NCI-H345 treated with DMSO at 0.1 percent for 48 hours (cell line): Measurements from ENCODE around the gene IRX4.

Source experiments
- DNase-seq: peaks from one replicate; lab custom pipeline; 2025; ENCODE audit not compliant: unreplicated experiment; lab: John Stamatoyannopoulos, UW

IRX4 gene

GRCh38 chr5:1892685-1893445 lies 10.1 kb upstream of the IRX4 start:
- DNase-seq, result no peak

DNA sequence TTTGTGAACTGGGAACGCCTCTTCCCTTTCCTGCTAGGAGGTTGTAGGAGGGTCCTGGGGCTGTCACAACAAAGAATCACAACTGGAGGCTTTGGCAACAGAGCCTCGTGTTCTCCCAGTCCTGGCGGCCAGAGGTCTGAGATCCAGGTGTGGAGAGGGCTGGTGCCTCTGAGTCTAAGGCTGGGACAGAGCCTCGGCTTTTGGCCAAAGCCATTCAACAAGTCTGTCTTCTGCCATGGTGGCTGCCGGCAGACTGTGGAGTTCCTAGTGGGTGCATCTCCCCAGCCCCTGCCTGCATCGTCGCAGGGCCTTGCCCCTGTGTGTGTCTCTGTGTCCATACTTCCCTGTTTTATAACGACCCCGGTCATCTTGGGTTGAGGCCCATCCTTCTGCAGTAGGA lies 9.5 kb upstream of the IRX4 start:
- no peak for DNase-seq

DNA sequence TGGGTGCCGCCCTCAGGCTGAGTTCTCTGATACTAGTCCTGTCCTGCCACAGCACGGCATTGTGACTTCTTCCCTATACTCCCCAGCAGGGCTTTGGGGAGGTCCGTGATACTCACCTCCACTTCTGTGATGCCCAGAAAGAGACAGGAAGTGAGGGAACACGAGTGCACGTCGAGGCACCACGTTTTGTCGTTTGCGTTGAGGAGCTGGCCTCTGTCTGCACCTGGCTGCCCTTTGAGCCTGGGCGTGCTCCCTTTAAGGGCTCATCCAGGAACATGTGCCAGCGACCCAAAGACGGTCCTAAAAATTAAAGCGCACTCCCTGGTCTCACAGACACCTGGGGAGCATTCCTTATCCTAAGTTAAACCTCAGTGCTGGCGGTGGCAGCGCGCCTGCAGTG lies 8.7 kb upstream of the IRX4 start:
- DNase-seq, result no peak

GRCh38 chr5:1890296-1890695 lies 7.6 kb upstream of the IRX4 start:
- DNase-seq, result no peak

- no peak for DNase-seq
Measured at GRCh38 chr5:1889321-1890065, 6.8 kb upstream of the IRX4 start.

DNA sequence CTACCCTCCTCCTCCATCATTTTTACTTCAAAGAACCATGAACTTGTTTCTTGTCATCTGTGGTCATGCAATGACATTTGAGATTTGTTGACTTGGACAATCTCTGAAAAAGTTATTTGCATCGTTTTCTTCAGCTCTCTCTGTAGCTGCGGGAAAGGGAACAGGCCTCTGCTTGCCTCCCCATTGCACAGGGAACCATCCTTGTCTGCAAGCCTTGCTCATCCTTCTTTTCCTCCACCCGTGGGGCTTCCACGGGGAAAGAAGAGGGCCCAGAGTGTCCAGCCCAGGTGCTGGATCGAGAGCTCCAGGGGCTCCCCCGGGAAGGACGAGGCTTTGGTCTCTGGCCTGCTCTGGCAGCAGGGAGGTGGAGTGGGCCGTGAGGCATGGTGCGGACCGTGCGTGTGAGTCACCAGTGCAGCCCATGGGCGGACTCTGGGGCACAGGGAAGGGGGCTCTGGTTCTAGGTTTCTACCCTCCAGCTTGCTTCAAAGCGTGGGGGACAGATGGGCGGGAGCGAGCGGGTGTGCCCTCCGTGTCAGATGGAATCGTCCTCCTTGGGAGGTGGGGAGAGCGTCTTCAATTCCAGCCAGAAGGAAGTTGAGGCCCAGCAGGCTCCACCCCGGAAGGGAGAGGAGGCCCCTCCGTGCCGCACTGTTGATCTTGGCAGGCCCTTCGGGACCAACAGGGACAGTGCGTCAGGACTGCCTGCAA lies 6.0 kb upstream of the IRX4 start:
- DNase-seq, result no peak

GRCh38 chr5:1887588-1888360 lies 5.0 kb upstream of the IRX4 start:
- DNase-seq, result no peak

DNA sequence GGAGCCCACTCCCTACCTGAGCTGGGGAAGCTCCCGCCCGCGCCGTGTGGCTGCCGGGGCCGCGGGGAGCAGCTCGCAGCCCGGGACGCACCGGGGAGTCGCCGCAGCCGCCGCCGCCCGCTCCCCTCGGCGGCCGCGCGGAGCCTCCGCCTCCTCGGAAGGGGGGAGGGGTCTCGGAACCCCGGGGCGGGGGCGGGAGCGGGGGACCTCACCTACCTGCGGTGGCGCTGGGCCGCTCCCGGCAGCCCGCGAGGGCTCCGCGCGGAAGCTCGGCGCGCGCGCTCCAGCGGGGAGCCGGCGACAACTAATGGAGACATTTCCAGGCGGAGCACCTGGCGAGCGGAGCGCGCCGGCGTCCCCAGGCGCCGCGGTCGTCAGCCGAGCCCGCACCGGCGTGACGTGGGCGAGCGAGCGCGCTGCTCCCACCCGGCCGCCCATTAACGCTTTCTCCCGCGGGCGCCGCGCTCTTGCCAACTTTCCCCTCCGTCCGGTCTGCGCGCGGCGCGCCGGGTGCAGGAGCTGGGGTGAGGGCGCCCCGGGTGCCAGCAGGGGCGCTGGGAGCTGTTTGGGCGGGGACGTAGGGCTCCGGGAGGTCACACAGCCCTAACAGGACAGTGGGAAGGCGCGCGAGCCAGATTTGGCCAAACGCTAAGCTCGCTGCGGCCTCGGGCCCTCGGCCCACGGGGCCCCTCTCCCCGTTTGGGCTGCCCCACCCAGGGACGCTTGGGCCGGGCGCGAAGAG lies 4.3 kb upstream of the IRX4 start:
- DNase-seq, result no peak

DNA sequence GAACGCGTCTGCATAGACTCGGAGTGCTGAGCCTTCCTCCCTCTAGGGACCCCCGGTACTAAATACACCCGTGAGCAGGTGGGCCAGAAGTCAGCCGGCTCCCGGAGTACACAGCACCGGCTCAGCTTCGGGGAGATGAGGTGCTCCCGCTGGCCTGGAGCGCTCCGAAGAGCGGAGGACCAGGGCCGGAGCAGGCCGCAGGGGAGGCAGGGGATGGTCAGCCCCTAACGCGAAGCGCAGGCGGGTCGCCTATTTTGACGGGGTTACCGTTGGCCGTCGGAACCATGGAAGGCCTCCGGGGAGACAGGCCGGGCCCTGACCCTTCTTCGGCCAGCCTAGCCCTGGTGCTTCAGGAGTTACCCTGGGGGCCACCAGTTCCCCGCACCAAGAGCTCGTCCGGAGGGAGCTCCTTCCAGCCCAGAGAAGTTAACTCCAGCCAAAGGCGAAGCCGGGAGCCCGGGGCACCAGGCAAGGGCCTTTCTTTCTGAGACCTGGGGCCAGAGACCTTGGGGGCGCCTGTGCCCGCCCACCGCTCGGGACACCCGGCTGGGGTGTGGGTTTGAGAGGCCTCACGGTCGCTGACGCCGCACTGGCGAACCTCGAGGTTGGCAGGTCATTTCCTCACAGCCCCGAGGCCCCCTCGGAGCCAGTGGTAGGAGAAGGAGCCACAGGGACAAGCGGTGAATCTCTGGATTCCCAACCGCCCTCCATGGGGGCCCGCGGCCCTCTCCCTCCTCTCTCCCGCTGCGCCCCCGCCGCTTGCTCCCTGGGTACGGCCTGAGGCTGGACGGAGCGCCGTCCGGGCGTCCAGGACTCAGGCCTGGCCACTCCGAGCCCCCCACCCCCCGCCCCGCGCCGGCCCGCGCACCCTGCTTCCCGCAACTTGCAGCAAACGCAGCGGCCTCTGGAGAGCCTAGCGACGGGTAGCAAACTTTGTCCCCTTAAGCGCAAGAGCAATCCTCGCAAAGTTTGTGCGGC lies 3.4 kb upstream of the IRX4 start:
- no peak for DNase-seq

DNA sequence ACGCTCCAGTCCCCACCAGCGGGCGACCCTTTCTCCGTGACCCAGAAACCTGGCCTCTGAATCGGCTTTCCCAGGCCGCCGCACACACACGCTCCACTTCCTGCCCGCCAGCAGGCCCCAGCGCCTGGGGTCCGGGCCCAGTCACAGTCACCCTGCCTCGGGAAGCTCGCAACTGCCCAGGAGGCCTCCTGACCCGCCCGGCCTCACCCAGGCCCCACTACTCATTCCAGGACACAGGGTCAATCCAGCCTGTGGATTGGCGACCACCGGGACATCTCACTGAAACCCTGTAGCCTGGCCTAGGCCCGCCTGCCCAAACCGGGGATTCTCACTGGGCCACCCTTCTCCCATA lies 2.7 kb upstream of the IRX4 start:
- no peak for DNase-seq

DNA sequence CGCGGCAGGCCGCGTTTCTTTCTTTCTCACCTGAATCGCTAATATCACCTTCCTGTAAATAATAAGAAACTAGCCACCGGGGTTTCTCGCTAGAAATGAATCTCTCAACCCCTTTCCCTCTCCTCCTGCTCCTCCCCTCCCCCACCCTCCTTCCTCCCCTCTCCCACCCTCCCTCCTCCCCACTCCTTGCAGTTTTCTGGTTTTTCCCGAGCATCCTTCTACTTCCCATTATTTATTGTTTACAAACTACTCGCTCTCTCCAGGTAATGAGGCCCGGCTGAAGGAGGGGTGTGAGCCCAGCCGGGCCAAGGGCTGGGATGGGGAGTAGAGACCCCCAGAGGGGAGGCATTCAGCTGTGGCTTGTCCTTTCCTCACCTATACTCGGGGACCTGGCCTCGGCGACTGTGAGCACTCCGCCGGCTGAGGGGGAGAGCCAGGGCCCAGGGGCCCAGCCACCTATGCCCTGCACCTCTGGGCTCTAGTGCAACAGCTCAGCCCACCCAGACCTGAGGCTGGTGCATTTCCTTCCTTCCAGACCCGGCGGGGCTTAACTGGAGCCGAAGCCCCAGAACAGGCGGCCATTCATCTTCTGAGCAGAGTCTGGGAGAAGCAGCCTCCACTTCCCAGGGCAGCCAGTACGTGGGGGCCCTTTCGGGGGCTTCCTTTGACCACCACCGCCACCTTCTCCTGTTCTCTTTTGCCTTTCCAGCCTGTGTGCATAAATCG lies 2.1 kb upstream of the IRX4 start:
- no peak for DNase-seq

- DNase-seq, result no peak
Measured at GRCh38 chr5:1883925-1884677, 1.4 kb upstream of the IRX4 start.

DNA sequence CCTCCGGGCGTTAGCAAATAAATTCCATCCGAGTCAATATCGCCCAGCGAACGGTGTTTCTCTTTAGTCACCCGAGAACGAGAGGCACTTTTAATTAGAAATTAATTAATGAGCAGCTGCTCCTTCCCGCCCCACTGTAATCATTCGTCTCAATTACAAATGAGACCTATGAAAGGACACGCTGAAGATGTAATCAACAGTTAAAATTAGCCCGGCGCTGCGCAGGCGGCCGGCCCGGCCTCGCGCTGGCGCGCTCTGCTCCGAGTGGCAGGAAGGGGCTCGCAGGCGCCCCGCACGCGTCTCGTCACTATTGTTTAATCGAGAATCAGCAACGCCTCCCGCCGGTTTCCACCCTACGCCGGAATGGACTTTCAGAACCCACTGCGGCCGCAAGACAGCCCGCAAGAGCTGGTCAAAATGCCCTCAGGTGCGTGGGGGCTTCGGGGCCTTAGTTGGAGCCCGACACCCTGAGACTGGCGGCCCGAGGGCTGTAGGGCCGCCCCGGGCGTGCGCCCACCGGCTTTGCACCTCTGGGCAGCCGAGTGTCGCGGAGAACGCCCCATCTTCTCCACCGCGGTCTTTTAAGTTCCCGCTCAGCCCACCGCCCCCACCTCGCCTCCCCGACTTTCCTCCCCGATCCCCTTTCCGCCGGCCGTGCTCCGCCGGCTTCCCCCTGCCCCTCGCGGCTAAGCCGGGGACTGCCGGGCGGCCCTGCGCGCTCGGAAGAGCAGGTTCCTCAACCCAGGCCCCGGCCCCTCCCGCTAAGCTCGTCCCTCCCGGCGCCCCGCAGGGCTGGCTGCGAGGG lies 597 bp upstream of the IRX4 start:
- DNase-seq, result no peak

GRCh38 chr5:1881731-1882336 lies 891 bp downstream of the IRX4 start:
- no peak for DNase-seq

GRCh38 chr5:1881098-1881572 lies 1.6 kb downstream of the IRX4 start:
- no peak for DNase-seq

- no peak for DNase-seq
Measured at GRCh38 chr5:1880377-1881025, 2.2 kb downstream of the IRX4 start.
